ENCODE measurements around the gene LGALS3.

The LGALS3 gene

DNA sequence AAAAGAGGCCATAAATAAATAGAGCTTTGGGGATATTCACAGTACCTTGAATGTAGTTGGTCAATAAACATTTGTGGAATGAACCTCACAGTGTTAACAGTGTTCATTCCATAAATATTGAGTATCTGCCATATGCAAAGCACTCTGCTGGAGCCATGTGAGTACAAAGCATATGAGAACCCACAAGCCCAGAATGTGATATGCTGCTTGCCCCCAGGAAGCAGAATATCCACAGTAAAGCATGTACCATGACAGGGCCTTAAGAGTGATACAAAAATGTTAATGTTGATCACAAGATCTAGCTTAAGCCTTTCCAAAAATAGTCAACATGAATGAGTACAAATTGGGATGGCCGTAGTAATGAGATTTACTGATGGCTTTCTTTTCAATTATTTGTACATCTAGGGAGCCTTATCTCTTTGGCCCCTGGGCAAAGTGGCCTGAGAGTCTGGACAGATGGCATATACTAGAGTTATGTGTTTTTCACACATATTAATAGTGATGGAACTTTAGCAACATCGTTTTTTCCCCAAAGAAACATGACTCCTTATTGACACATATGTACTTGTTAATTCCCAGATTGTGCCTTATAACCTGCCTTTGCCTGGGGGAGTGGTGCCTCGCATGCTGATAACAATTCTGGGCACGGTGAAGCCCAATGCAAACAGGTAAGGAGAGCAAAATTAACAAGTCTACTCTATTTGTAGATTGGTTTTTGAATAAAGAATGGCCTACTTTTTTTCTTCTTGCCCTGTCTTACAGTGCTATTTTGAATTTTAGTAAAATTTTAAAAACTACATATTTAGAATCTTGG is 10.9 kb downstream of the LGALS3 start:
- TF ChIP-seq POLR2AphosphoS5 (IDR thresholded peaks at IDR 0.05; ENCODE audit: low read depth, low read length) (no peak), TAF1 (IDR thresholded peaks at IDR 0.05; ENCODE audit: borderline replicate concordance, insufficient read depth, low read length) (no peak), SIN3A (IDR thresholded peaks at IDR 0.05; ENCODE audit: borderline replicate concordance, insufficient read depth, low read length) (no peak), FOXP2 (optimal IDR thresholded peaks at IDR 0.05; ENCODE audit: borderline replicate concordance, extremely low read depth, extremely low read length, insufficient read depth) (no peak)
- TF ChIP-seq, protein P1, sequence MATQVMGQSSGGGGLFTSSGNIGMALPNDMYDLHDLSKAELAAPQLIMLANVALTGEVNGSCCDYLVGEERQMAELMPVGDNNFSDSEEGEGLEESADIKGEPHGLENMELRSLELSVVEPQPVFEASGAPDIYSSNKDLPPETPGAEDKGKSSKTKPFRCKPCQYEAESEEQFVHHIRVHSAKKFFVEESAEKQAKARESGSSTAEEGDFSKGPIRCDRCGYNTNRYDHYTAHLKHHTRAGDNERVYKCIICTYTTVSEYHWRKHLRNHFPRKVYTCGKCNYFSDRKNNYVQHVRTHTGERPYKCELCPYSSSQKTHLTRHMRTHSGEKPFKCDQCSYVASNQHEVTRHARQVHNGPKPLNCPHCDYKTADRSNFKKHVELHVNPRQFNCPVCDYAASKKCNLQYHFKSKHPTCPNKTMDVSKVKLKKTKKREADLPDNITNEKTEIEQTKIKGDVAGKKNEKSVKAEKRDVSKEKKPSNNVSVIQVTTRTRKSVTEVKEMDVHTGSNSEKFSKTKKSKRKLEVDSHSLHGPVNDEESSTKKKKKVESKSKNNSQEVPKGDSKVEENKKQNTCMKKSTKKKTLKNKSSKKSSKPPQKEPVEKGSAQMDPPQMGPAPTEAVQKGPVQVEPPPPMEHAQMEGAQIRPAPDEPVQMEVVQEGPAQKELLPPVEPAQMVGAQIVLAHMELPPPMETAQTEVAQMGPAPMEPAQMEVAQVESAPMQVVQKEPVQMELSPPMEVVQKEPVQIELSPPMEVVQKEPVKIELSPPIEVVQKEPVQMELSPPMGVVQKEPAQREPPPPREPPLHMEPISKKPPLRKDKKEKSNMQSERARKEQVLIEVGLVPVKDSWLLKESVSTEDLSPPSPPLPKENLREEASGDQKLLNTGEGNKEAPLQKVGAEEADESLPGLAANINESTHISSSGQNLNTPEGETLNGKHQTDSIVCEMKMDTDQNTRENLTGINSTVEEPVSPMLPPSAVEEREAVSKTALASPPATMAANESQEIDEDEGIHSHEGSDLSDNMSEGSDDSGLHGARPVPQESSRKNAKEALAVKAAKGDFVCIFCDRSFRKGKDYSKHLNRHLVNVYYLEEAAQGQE (IDR thresholded peaks at IDR 0.05; ENCODE audit: insufficient read depth in 1 of 2, low read depth in 2 of 2, low read length in 2 of 2), result no peak

DNA sequence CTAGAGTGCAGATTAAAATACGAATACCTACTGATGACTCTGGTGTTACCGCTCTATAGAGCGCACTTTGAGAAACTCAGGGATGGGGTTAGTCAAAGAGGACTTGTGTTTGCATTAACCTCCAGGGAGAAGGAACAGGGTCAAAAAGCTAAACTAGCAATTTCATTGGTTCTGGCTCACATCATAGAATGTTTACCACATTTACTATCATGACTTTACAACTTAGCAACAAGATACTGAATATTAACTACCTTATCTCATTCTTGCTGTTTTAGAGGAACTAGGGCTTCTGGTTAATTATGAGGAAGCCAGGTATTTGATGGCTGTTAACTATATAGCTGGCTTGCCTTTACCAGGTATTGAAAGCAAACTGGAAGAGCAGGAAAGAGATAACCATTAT is 12.8 kb downstream of the LGALS3 start:
- TF ChIP-seq POLR2AphosphoS5 (IDR thresholded peaks at IDR 0.05; ENCODE audit: low read depth, low read length), result no peak
- TF ChIP-seq FOXP2 (optimal IDR thresholded peaks at IDR 0.05; ENCODE audit: borderline replicate concordance, extremely low read depth, extremely low read length, insufficient read depth), result no peak

DNA sequence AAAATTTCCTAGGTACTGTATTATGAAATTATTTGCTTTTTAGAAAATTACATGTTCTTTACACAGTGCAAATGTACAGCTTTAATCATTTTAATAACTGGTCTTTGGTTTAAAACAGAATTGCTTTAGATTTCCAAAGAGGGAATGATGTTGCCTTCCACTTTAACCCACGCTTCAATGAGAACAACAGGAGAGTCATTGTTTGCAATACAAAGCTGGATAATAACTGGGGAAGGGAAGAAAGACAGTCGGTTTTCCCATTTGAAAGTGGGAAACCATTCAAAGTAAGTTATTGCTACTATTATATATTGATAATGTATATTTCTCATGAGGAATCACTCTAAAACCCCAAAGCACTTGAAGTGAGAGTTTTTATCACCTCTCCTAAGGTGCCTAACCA is 13.4 kb downstream of the LGALS3 start:
- TF ChIP-seq TAF1 (IDR thresholded peaks at IDR 0.05; ENCODE audit: borderline replicate concordance, insufficient read depth, low read length), result no peak

DNA sequence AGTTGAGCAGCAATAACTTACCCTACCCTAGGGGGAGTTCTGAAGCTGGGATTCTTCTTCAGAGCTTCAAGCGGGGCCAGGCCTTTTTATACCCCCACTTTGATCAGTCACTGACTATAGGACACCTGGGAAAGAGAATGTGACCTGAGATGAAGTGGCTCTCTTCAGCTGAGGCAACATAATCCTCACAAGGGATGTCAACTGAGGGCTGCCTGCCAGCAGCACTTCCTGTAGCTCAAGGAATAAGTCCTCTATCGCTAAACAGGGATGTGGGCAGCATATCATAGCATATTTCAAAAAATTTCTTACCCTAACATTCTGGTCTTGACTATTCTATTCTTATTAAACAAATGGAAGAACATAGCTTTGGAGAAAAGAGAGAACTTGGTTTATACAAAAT is 17.4 kb downstream of the LGALS3 start:
- TF ChIP-seq, protein P1 (IDR thresholded peaks at IDR 0.05; ENCODE audit: insufficient read depth in 1 of 2, low read depth in 2 of 2, low read length in 2 of 2), result no peak
- TF ChIP-seq TAF1 (IDR thresholded peaks at IDR 0.05; ENCODE audit: borderline replicate concordance, insufficient read depth, low read length), result no peak
- no peak for TF ChIP-seq FOXP2 (optimal IDR thresholded peaks at IDR 0.05; ENCODE audit: borderline replicate concordance, extremely low read depth, extremely low read length, insufficient read depth)
- TF ChIP-seq POLR2AphosphoS5 (IDR thresholded peaks at IDR 0.05; ENCODE audit: low read depth, low read length), result no peak
- no peak for TF ChIP-seq SIN3A (IDR thresholded peaks at IDR 0.05; ENCODE audit: borderline replicate concordance, insufficient read depth, low read length)

DNA sequence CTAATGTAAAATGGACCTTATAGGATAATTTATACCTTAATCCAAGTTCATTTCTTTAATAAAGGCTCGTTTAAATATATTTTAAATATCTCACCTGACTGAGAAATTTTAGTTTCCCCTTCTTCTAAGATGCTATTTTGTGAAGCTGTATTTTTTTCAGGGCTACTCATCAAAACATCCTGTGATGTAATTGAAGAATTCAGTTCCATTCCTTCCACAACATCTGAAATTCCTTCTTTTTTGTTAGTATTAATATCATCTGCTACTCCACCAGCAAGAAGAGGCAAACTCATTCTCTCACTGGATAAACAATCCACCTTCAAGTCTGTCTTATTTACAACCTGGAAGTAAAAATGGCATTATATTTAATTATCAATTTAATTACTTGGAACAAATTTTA is 22.5 kb downstream of the LGALS3 start:
- no peak for TF ChIP-seq POLR2AphosphoS5 (IDR thresholded peaks at IDR 0.05; ENCODE audit: low read depth, low read length)
- TF ChIP-seq, protein P1 (IDR thresholded peaks at IDR 0.05; ENCODE audit: insufficient read depth in 1 of 2, low read depth in 2 of 2, low read length in 2 of 2), result no peak
- TF ChIP-seq TAF1 (IDR thresholded peaks at IDR 0.05; ENCODE audit: borderline replicate concordance, insufficient read depth, low read length), result no peak
- TF ChIP-seq FOXP2 (optimal IDR thresholded peaks at IDR 0.05; ENCODE audit: borderline replicate concordance, extremely low read depth, extremely low read length, insufficient read depth), result no peak
- no peak for TF ChIP-seq SIN3A (IDR thresholded peaks at IDR 0.05; ENCODE audit: borderline replicate concordance, insufficient read depth, low read length)

DNA sequence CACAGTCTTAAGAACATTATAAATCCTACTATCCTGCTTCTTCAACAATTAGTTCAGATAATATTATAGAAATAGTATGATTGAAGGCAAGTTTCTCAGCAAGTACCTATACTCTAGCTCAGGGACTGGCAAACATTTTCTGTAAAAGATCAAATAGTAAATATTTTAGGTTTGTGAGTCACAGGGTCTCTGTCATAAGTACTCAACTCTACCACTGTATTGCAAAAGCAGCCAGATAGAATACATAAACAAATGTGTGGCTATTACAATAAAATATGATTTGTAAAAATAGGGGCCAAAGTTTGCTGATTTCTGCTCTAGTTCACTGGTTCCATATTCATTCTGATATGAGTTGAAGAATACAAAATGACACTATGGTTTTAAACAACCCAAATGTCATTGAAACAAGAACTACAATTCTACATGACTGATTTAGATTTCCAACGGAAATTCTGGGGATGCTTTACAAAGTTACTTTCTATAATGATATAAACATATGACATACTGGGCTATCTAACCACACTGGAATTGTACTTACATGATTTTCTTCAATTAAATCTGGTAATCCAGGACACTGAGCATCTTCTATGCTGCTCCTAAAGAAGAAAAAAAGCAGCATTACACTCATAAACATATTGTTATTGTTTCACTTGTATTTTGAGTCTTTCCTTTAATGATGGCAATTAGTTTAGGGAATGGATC is 23.2 kb downstream of the LGALS3 start:
- TF ChIP-seq TAF1 (IDR thresholded peaks at IDR 0.05; ENCODE audit: borderline replicate concordance, insufficient read depth, low read length) (no peak), SIN3A (IDR thresholded peaks at IDR 0.05; ENCODE audit: borderline replicate concordance, insufficient read depth, low read length) (no peak), FOXP2 (optimal IDR thresholded peaks at IDR 0.05; ENCODE audit: borderline replicate concordance, extremely low read depth, extremely low read length, insufficient read depth) (no peak)
